Liver (tissue), 3 donors: ENCODE results near the gene SLC66A2.

Source experiments
- CTCF ChIP-seq: fragments of 150-350 bp; IDR thresholded peaks from 2 replicates; pipeline ENCODE4 v1.5.1; 2017; ENCODE audit warnings: improper control_type of control experiment, low read depth, low read length; ENCODE audit not compliant: missing input control
- FOXA1 ChIP-seq: IDR thresholded peaks from 2 replicates; pipeline ENCODE4 v1.6.1; 2016; ENCODE audit warnings: antibody characterized with exemption
- HNF4A ChIP-seq, 2 donors: conservative IDR thresholded peaks; 2 replicates each; pipeline ENCODE4 v1.6.1; 2016; ENCODE audit warnings: antibody characterized with exemption in 2 of 2, mild to moderate bottlenecking in 2 of 2
- RAD21 ChIP-seq, 2 donors: IDR thresholded peaks; 2 replicates each; pipeline ENCODE4 v1.6.1; 2016; ENCODE audit warnings: antibody characterized with exemption in 2 of 2, mild to moderate bottlenecking in 2 of 2
- SP1 ChIP-seq: IDR thresholded peaks from 2 replicates; pipeline ENCODE4 v1.6.1; 2018; ENCODE audit warnings: antibody characterized with exemption, mild to moderate bottlenecking
- TAF1 ChIP-seq: conservative IDR thresholded peaks from 2 replicates; pipeline ENCODE4 v1.6.1; 2016; ENCODE audit warnings: antibody characterized with exemption, mild to moderate bottlenecking
- ZBTB33 ChIP-seq: IDR thresholded peaks from 2 replicates; pipeline ENCODE4 v1.6.1; 2016; ENCODE audit warnings: antibody characterized with exemption
- TF ChIP-seq, protein P1 (sequence below): IDR thresholded peaks from 2 replicates; pipeline ENCODE4 v1.6.1; 2016; ENCODE audit warnings: antibody characterized with exemption
- donor health status: healthy.
- donor health status: healthy.

GRCh38 chr18:79939096-79939495 is 12.4 kb downstream of the SLC66A2 start:
- TF ChIP-seq ZBTB33, result no peak
- TF ChIP-seq CTCF, result no peak
- TF ChIP-seq, protein P1, sequence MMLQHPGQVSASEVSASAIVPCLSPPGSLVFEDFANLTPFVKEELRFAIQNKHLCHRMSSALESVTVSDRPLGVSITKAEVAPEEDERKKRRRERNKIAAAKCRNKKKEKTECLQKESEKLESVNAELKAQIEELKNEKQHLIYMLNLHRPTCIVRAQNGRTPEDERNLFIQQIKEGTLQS, result no peak
- no peak for TF ChIP-seq RAD21 (IDR thresholded peaks at IDR 0.05)
- TF ChIP-seq FOXA1, result no peak
- TF ChIP-seq TAF1, result no peak
- no peak for TF ChIP-seq HNF4A (conservative IDR thresholded peaks at IDR 0.05)
- no peak for TF ChIP-seq SP1
